Prostate gland (tissue), 2 donors: Measurements from ENCODE around the gene MMP25. TPM values are rescaled to one million over a fixed set of nuclear protein-coding genes. Genes with fewer than 3 reads are reported as not detected.

Experiments
- DNase-seq: peaks from one replicate; pipeline ENCODE4 v3.0.0-alpha.2; 2019; ENCODE audit warnings: low spot score
- H3K27ac ChIP-seq, 2 donors: fragments of 200-600 bp; sonication (generic); 2 replicates each; pipeline ENCODE4 v1.5.1; 2017 to 2019
- H3K27me3 ChIP-seq: fragments of 200-600 bp; sonication (generic); replicated peaks from 2 replicates; pipeline ENCODE4 v1.5.1; 2019; ENCODE audit not compliant: insufficient read depth
- H3K36me3 ChIP-seq, 2 donors: fragments of 200-600 bp; sonication (generic); 1 replicate in 1 of 2; 2 replicates in 1 of 2; pipeline versions ENCODE4 v1.5.1 to v1.8.1; 2017 to 2019
- H3K4me1 ChIP-seq: fragments of 200-600 bp; sonication (generic); replicated peaks from 2 replicates; pipeline ENCODE4 v1.5.1; 2019
- H3K4me3 ChIP-seq, 2 donors: fragments of 200-600 bp; sonication (generic); 2 replicates each; pipeline ENCODE4 v1.5.1; 2017 to 2019
- H3K9me3 ChIP-seq: fragments of 200-600 bp; sonication (generic); 2 replicates; pipeline ENCODE4 v1.5.1; 2017
- POLR2A ChIP-seq: fragments of 450-650 bp; IDR thresholded peaks from one replicate; pipeline ENCODE4 v1.6.1; 2016; ENCODE audit warnings: antibody characterized with exemption, mild to moderate bottlenecking
- POLR2AphosphoS5 ChIP-seq: sonication (generic); formaldehyde crosslinking; IDR thresholded peaks from one replicate; pipeline ENCODE4 v1.6.1; 2017; ENCODE audit warnings: antibody characterized with exemption
- WGBS: methylation state at CpG from one replicate; pipeline ENCODE4 v1.1.5; 2018; 5-methylcytosine and 5-hydroxymethylcytosine counted together
- intact Hi-C: fragments of 100-400 bp; cut with DNase I; formaldehyde crosslinking; loops from one replicate; pipeline ENCODE4 v1.14.2; 2022
- total RNA-seq, 2 donors: library from RNA; depleted of rRNA; stranded (reverse); fragments of >200 nt; gene quantifications; one replicate each; pipeline ENCODE4 v1.1.0, GENCODE V29; 2016
- TF ChIP-seq, protein P1 (sequence below), 4 experiments: fragments of 200-600 bp in 2 of 4; fragments of 450-650 bp in 2 of 4; sonication (generic) in 2 of 4; IDR thresholded peaks; 1 replicate in 3 of 4; 2 replicates in 1 of 4; pipeline ENCODE4 v1.5.1; 2016 to 2019; ENCODE audit warnings: antibody characterized with exemption in 4 of 4, mild to moderate bottlenecking in 2 of 4, moderate library complexity in 2 of 4

The MMP25 gene
- total RNA-seq, 2 donors from 2014 or later: 0.74 to 1.4 TPM

DNA sequence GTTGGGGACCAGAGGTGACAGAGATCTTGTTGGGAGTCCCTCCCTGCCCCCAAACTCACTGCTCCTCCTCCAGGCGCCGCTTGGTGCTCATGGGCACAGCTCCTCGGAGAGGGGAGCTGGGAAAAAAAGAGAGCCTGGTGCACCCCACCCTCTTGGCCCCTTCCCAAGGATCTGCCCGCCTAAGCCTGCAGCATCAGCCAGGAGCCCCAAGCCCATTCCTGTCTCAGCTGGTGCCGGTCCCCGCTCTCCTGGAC lies 23.0 kb upstream of the MMP25 start:
- H3K4me1 ChIP-seq: peaks cover 27% of the 10 kb centered on the region
- WGBS: 0% methylated on average over 6 of the region's 6 CpGs

DNA sequence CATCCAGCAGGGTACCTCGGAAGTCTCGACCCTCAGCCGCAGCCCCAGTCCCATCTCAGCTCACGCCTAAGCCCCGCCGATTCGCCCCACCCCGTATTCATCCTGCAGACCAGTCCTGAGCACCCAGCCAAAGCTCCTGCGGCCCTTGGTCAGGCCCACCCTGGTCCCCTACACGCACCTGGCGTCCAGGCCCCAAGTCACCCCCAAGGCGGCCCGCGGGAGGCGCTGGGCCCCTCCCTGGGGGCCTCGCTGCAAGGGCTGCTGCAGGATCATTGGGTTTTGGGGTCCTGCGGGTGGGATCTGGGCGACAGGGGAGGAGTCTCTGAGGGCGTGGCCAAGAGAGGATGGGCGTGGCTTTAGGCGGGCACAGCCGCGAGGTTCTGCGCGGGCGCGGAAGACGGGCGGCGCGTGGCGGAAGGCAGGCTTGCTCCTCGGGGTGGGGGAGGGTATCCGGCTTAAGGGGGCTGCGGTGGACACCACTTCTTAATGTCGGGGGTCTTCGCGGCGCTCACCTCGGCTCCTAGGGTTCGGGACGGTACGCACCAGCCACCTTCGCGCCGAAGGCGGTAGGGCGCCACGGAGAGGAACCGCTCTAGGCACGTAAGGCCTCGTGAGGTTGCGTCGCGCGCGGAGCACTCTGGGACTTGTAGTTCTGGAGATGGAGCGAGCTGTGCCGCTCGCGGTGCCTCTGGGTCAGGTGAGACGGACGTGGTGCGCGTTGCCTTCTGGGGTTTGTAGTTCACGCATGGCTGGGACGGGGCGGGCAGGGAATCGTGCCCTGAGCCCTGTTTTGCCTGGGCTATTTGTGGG lies 22.5 kb upstream of the MMP25 start, which contains the start of the genes HCFC1R1 and THOC6:
Gene HCFC1R1 (minus strand): TSS at position 274 of the 810 bp plus-strand sequence. CDS start 1 bp downstream, at position 273.
Gene THOC6 (plus strand): TSS at position 367 of the 810 bp plus-strand sequence. CDS start 292 bp downstream, at position 659.
- peaks cover 30% of the 10 kb centered on the region for H3K4me1 ChIP-seq
- H3K36me3 ChIP-seq: no peaks in the 10 kb centered on the region
- H3K27me3 ChIP-seq: no peaks in the 10 kb centered on the region
- H3K9me3 ChIP-seq: no peaks in the 10 kb centered on the region
- H3K27ac ChIP-seq: peak within 1 kb of the TSS; percentile 89 to 94
- intact Hi-C loops: no loop called here
- H3K4me3 ChIP-seq: peak within 1 kb of the TSS; percentile 38 to 63
- TF ChIP-seq POLR2AphosphoS5: peak; percentile 96
- peak; percentile 64 for TF ChIP-seq POLR2A
- TF ChIP-seq, protein P1, sequence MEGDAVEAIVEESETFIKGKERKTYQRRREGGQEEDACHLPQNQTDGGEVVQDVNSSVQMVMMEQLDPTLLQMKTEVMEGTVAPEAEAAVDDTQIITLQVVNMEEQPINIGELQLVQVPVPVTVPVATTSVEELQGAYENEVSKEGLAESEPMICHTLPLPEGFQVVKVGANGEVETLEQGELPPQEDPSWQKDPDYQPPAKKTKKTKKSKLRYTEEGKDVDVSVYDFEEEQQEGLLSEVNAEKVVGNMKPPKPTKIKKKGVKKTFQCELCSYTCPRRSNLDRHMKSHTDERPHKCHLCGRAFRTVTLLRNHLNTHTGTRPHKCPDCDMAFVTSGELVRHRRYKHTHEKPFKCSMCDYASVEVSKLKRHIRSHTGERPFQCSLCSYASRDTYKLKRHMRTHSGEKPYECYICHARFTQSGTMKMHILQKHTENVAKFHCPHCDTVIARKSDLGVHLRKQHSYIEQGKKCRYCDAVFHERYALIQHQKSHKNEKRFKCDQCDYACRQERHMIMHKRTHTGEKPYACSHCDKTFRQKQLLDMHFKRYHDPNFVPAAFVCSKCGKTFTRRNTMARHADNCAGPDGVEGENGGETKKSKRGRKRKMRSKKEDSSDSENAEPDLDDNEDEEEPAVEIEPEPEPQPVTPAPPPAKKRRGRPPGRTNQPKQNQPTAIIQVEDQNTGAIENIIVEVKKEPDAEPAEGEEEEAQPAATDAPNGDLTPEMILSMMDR (IDR thresholded peaks at IDR 0.05): peak in 1 of 4 experiments; percentile 30
- WGBS: under 1% methylated on average over 69 of the region's 69 CpGs
- DNase-seq: peak; percentile 97

More for the DNA sequence above, 23.0 kb upstream of the MMP25 start:
- Histone ChIP-seq H3K27ac (peak overlapping the region; percentile 89 to 94), H3K9me3 (no peaks in the 10 kb centered on the region), H3K27me3 (no peaks in the 10 kb centered on the region), H3K36me3 (no peaks in the 10 kb centered on the region), H3K4me3 (peak overlapping the region; percentile 38 to 63)
- intact Hi-C loops: no loop called here
- no peak for DNase-seq
- no peak for TF ChIP-seq POLR2A
- TF ChIP-seq POLR2AphosphoS5: no peak
- TF ChIP-seq, protein P1 (IDR thresholded peaks at IDR 0.05): no peak

DNA sequence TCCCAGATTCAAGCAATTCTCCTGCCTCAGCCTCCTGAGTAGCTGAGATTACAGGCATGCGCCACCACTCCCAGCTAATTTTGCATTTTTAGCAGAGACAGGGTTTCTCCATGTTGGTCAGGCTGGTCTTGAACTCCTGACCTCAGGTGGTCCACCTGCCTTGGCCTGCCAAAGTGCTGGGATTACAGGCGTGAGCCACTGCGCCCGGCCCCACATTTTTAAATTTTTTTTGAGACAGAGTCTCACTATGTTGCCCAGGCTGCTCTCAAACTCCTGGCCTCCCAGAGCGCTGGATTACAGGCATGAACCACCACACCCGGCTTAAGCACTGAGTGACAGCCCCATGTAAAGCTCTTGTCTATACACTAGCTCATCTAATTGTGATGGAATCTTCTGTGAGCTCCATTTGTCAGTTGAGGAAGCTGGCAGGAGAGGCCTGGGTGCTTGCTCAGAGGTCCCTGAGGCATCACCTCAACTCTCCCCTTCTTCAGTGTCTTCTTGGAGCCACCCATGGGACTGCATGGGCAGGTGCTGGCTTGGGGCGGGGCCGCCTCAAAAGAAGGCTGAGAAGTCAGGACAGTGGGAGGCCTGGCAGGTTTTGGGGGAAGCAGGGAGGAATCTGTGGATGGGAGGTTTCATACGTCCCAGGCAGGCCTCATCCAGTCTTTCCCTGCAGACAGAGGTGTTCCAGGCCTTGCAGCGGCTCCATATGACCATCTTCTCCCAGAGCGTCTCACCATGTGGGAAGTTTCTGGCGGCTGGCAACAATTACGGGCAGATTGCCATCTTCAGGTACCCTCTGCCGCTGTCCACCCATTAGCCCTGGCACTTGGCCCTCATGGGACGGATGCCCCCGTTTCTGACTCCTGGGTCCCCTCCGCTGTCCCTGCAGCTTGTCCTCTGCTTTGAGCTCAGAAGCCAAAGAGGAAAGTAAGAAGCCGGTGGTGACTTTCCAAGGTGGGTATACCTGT lies 21.0 kb upstream of the MMP25 start:
- no peak for DNase-seq
- TF ChIP-seq, protein P1 (IDR thresholded peaks at IDR 0.05): no peak
- TF ChIP-seq POLR2AphosphoS5 (no peak), POLR2A (no peak)
- H3K36me3 ChIP-seq: no peaks in the 10 kb centered on the region
- no peaks in the 10 kb centered on the region for H3K9me3 ChIP-seq
- H3K27me3 ChIP-seq: no peaks in the 10 kb centered on the region
- no peak overlapping the region for H3K4me3 ChIP-seq
- 95% methylated on average over 18 of the region's 18 CpGs for WGBS
- H3K27ac ChIP-seq: no peak overlapping the region
- H3K4me1 ChIP-seq: peaks cover 30% of the 10 kb centered on the region
- intact Hi-C loops: no loop called here

DNA sequence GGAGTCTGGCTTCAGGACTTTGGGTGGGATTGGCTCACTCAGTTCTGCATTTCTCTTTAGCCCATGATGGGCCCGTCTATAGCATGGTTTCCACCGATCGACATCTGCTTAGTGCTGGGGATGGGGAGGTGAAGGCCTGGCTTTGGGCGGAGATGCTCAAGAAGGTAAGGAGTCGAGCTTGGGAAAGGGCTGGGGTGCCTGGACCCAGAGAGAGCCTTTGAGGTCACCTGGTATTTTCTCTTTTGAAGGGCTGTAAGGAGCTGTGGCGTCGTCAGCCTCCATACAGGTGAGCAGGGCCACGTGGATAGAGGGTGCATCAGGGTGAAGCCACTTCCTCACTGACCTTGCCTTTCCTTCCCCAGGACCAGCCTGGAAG lies 20.4 kb upstream of the MMP25 start:
- no peaks in the 10 kb centered on the region for H3K27me3 ChIP-seq
- no peak for DNase-seq
- H3K4me3 ChIP-seq: no peak overlapping the region
- intact Hi-C loops: no loop called here
- H3K4me1 ChIP-seq: peaks cover 30% of the 10 kb centered on the region
- 94% methylated on average over 8 of the region's 8 CpGs for WGBS
- TF ChIP-seq POLR2AphosphoS5 (no peak), POLR2A (no peak)
- TF ChIP-seq, protein P1 (IDR thresholded peaks at IDR 0.05): no peak
- no peaks in the 10 kb centered on the region for H3K36me3 ChIP-seq
- no peak overlapping the region for H3K27ac ChIP-seq
- no peaks in the 10 kb centered on the region for H3K9me3 ChIP-seq
